Measurements from ENCODE around the gene BPIFB6.

BPIFB6 gene

GRCh38 chr20:33093074-33093473 is 61.6 kb downstream of the BPIFB6 start:
- DNase-seq: no peak

- no peak for DNase-seq
Observed at GRCh38 chr20:33093582-33093981, 62.1 kb downstream of the BPIFB6 start.

Data from activated T-cell treated with anti-CD3 and anti-CD28 coated beads, Interleukin-2, amount 50 U/mL, for 48 hours (primary cell).